MV-4-11 (cell line): ENCODE data around the gene TMEM223.
A peak's percentile ranks its signal among the peaks of the same experiment; 100 is the strongest.
"Not testable (repeated sequence)": the region's sequence is repeated elsewhere in the genome, so short reads cannot be mapped to it uniquely, and the experiment has no call there.

ENCODE experiments used
- DNase-seq: peaks from one replicate; lab custom pipeline; 2025; lab: John Stamatoyannopoulos, UW

The TMEM223 gene

DNA sequence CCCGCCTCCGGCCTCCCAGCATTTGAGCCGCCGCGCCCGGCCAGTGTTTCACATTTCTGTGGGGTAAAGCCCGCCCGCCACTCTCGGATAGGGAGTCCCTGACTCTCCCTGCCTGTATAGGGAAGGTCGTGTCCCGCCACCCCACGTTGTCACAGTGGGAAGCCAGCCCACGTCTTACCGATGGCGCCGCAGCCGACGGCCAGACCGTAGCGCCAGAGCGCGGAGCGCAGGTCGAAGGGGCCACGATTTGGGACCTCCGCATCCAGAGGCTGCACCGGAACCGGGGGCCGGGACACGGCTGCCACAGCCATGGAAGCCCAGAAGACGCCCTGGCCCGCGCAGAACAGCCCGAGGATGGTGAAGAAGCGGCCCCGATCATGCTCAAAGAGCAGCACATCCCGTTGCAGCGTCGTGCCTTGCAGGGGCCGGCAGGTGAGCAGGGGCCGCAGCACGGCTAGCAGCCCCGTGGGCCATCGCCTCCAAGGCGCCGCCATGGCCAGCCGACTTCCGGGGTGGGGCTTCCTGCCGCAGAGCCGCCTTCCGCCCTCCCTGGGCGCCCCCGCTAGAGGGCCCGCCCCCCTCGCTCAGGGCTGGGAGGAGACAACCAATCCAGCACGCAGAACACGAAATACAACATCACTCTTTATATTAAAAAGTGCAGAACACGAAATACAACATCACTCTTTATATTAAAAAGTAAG lies at the start of gene TMEM223:
Gene TMEM223, minus strand, starts transcription at position 506 of the 701 bp plus-strand sequence. Its CDS starts 12 bp downstream, at position 494.
- DNase-seq = peak; percentile 72

- peak; percentile 75 for DNase-seq
These were observed 49.0 kb upstream of the TMEM223 start for GRCh38 chr11:62840721-62841360.

DNA sequence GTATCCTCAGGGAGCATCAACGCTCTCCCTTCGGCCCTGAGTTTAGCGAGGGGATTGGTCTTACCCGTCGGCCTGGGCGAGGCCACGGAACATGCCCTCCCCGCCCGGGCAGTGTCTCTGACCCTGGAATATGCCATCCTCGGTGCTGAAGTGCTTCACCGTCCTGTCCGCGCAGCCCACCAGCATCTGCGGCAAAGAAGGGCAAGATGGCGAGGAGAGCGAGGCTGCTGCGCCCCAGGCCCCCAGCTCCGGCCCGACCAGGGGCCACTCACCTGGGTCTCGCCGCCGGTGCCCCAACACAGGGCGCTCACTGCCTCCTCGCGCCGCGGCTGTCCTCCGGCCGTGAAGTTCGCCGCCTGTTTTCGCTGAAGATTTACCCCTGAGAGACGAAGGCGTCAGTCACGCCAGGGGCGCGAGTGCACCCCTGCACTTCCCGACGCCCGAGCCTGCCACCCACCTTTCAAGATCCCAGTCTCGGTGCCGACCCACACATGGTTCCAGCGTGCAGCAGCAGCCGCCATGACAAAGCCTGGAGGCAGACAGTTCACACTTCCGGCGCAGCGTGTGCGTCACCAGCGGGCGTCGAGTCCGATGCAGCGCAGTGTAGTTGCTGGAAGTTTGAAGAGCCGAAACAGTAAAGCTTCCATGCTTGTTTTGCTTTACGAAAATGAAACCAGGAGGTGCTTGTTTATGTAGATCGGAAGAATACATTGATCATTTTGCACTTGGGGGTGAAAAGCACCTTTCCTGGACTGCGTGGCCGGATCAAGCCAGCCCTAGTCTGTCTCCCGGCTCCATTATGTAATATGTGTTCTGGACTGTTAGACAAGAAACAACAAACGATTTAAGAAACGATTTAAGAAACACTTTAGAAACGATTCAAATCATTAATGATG lies 47.5 kb upstream of the TMEM223 start, which contains the start of gene WDR74:
Gene WDR74, minus strand, starts transcription at position 541 of the 896 bp plus-strand sequence. Its CDS starts 20 bp downstream, at position 521.
- peak; percentile 93 for DNase-seq

DNA sequence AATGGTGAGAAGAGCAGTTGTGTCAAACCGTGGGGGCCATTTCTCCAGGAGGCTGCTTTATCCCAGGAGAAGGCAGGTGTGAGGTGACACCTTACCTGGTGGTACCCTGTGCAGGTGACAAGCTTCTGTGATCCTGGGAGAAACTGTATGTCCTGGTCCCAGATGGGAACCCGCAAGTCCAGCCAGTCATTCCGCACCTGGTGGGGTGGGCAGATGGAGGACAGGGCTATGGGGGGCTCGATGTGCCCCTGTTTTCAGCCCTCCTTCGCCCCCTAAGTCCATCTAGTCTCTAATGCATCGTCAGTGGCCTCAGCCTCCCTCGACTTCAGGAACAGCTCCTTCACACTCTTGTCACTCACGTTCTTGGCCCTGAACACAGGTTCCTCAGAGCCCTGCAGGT lies 43.5 kb upstream of the TMEM223 start:
- no peak for DNase-seq

GRCh38 chr11:62832336-62833234 lies 40.8 kb upstream of the TMEM223 start, which contains the start of gene TEX54:
TSS of gene TEX54 (minus strand) at chr11:62832841.
- DNase-seq = peak; percentile 41

- peak; percentile 96 for DNase-seq
These were observed 39.9 kb upstream of the TMEM223 start, which contains the start of gene STX5 for GRCh38 chr11:62831520-62832335. TSS of gene STX5 (minus strand) at chr11:62832051. CDS start at chr11:62831243, 808 bp downstream.

DNA sequence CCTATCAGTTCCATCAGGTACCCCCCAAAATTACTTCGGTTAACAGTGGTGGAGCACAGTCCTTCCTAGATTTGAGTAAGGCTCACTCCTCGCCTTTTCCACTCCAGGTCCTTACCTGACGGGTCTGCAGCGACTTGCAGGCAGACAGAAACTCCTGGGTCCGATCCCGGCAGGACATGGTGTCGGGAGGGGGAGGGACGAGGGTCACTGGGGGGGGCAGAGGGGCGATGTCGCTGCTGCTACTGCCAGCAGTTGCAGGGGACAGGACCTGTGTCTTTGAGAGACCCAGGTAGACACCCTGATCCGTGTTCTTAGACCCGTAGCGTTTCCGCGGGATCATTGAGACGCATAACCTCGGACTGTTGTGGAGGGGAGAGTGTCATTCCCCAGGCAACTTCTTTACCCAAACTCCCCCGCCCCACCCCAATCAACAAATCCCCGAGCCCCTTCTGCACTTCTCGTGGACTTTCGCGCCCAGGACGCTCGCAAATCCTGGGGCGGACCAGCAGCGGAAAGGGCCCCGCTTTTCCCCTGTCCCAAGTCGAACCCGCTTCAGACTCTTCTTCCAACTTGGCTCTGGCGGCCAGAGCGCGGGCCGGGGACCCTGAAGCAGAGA lies 39.2 kb upstream of the TMEM223 start:
- DNase-seq = peak; percentile 33

- not testable (repeated sequence) for DNase-seq
These were observed 36.3 kb upstream of the TMEM223 start for GRCh38 chr11:62828130-62828529.

DNA sequence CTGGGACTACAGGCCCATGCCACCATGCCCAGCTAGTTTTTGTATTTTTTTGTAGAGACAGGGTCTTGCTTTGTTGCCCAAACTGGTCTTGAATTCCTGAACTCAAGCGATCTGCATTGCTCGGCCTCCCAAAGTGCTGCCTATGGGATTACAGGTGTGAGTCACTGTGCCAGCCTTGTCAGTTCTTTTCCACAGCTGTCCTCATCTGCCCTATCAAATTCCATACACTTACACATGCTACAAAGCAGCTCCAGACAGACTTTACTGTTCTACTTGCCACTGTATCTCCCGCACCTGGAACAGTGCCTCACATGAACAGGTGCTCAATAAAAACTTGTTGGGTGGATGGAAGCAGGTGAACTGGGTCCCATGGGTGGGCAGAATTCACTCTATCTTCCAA lies 31.9 kb upstream of the TMEM223 start:
- DNase-seq = no peak

- DNase-seq = no peak
These were observed 25.3 kb upstream of the TMEM223 start for GRCh38 chr11:62817129-62817528.

GRCh38 chr11:62816557-62816956 lies 24.8 kb upstream of the TMEM223 start:
- DNase-seq = peak; percentile 67

DNA sequence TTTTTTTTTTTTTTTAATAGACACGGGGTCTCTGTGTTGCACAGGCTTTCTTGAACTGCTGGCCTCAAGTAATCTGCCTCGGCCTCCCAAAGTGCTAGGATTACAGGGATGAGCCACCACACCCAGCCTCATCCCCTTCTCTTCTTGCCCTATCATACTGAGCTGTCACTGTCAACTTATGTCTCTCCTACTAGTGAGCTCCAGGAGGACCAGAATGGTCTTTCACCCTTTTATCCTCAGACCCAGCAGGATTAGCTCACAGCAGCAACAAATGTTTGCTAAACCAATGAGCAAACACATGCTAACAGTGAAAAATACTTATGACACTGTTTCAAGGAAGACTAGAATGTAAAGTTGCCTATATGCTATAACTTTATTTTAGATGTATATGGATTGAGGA lies 19.9 kb upstream of the TMEM223 start:
- no peak for DNase-seq

DNA sequence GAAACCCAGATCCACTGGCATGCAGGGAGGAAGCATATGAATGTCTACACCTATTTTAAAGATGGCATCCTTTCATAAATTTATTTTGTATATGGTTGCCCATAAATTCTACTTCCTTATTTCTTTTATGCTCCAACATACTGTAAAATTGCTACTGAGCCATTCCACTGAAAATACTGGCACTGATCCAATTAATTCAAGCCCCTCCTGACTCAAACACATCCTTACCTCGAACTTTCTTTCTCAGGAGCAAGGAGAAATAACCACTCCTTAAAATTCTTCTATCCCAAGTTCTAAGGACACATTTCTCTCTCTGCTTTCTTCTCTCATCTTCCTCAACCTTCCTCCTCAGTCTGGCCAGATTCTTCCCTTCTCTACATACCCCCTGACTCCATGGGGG lies 18.9 kb upstream of the TMEM223 start:
- no peak for DNase-seq

DNA sequence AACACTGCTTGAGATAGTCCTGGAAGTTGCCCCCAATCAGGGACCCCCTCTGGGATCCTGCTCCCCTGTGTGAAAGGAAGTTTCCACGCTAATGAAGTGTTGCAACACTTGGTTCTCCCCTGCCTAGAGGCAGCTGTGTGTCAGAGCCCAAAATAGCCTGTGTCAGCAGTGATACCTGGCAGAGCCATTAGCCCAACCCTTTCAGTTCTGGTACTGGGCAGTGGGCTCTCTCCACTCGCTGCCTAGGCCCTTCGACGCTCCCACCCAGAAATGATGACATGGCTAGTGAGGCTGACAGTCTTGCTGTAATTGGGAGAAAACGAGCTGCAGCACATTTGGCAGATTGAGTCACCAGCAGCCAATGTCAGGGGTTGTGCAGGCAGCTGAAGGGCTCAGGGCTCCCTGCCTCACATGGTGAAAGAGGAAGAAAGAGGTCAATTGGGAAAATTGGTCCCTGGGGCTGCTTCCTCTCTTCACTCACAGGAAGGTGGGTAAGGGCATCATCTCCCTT lies 14.9 kb upstream of the TMEM223 start:
- peak; percentile 95 for DNase-seq

- DNase-seq = peak; percentile 29
These were observed 14.2 kb upstream of the TMEM223 start for GRCh38 chr11:62805961-62806441.

- DNase-seq = peak; percentile 90
These were observed 13.5 kb upstream of the TMEM223 start, which contains the start of gene NXF1 for GRCh38 chr11:62805076-62805892. TSS of gene NXF1 (minus strand) at chr11:62805440. CDS start at chr11:62805356, 84 bp downstream.

DNA sequence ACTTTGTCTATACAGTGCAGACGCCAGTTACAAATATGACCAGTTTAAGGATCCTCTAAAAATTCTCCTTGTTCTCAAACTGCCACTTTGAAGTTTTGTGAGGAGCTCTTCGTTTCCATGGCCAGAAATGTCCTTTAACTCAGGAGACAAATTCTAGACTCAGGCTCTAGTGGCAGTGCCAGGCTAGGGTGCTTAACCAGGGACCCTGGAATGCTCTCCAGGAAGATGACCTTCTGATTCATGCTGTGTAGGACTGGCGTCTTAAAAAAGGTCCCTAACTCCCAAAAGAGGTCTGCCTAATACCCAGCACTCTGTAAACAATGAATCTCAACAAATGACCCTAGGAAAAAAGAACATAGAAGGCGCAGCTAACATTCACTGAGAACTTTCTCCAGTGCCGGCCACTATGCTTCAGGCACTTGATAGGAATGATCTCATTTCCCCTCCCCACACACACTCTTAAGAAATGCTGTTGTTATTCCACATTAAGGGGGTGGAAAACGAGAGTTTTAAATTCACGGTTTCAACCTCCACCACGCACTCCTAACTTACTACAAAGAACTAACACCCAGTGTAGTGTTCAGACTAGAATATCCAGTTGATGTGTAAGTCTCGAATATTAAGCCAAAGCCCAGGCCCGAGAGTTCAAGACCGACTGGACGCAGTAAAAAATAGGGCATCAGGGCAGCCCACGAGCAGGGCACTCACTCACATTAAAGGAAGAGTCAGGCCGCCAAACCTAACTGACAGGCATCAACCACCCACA lies 12.7 kb upstream of the TMEM223 start:
- peak; percentile 34 for DNase-seq

DNA sequence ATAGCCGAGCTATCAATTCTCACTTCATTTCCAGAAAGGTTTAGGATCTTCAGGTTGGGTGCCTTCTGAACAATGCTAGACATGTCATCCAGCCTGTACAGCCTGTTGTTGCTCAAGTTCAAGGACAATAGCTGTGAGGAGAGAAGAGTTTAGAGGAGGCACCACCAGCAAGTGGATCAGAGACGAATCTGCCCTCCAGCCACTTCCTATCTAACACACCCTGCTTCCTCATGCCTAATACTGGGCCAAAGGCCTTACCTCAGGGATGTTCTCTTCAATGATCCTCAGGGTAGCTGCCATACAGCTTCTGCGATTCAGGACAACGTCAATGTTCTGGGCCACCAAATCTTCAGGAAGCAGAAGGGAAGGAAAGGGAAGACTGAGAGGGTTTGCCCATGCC lies 9.3 kb upstream of the TMEM223 start:
- DNase-seq = no peak
